Measurements from ENCODE around the gene SPRR2G. TPM values are rescaled to one million over a fixed set of nuclear protein-coding genes. Genes with fewer than 3 reads are reported as not detected.

SPRR2G gene
- total RNA-seq (2014; rRNA removed) (not detected in 2 replicates), Bru-seq, nascent RNA (not detected), BruChase-seq, experiment 1, labeled RNA remaining after a 6-hour chase (not detected), BruChase-seq, experiment 2, labeled RNA remaining after a 2-hour chase (not detected)
- long read RNA-seq, result 0 reads

DNA sequence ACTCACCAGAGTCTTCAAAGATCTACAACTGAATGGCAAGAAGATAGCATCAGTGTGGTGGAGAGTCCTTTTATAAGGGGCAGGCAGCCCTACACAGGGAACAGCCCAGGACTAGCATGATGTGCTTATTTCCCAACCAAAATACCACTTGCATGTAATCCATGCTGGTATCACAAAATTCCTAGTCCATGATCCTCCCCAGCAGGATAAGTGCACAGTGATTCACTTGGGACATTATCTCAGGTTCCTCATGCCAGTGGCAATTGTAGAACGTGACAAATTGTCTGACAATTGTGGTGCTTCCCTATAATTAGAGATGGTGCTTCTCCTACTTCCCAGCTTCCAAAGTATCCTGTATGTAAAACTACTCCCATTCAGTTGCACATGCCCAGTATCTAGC, at the start of gene SPRR2G:
TSS of gene SPRR2G (minus strand) at position 45 of the 400 bp plus-strand sequence. CDS start 780 bp downstream, outside the sequence.
- Histone ChIP-seq H3K9ac (ENCODE audit: low read length) (no peak within 1 kb of the TSS), H3K9me2 (replicated peaks; ENCODE audit: low read length) (no peaks in the 10 kb centered on the region), H3K79me2 (ENCODE audit: low read length) (no peaks in the 10 kb centered on the region), H3K4me2 (ENCODE audit: low read length) (no peak within 1 kb of the TSS), H2AFZ (ENCODE audit: low read length) (no peak within 1 kb of the TSS), H4K20me1 (ENCODE audit: low read length) (no peaks in the 10 kb centered on the region), H3K4me1 (ENCODE audit: insufficient read depth, low read length) (no peaks in the 10 kb centered on the region), H3K27me3 (ENCODE audit: low read length) (peaks cover 72% of the 10 kb centered on the region), H3K9me3 (ENCODE audit: low read length) (no peaks in the 10 kb centered on the region), H3F3A (ENCODE audit: low read length, unreplicated experiment) (no peaks in the 10 kb centered on the region), H3K27ac (ENCODE audit: low read length) (no peak within 1 kb of the TSS), H3K36me3 (ENCODE audit: low read depth, low read length) (no peaks in the 10 kb centered on the region), H3K4me3 (ENCODE audit: low read length) (no peak within 1 kb of the TSS)
- POLR2A ChIA-PET (ENCODE audit: unreplicated experiment), result no interaction called here
- no TSS peak for BruUV-seq (replicated peaks)
- ATAC-seq (no peak), DNase-seq (no peak)
- no peak for TF ChIP-seq EZH2phosphoT487 (IDR thresholded peaks at IDR 0.05; ENCODE audit: borderline replicate concordance, low read length)
- TF ChIP-seq, protein P1, sequence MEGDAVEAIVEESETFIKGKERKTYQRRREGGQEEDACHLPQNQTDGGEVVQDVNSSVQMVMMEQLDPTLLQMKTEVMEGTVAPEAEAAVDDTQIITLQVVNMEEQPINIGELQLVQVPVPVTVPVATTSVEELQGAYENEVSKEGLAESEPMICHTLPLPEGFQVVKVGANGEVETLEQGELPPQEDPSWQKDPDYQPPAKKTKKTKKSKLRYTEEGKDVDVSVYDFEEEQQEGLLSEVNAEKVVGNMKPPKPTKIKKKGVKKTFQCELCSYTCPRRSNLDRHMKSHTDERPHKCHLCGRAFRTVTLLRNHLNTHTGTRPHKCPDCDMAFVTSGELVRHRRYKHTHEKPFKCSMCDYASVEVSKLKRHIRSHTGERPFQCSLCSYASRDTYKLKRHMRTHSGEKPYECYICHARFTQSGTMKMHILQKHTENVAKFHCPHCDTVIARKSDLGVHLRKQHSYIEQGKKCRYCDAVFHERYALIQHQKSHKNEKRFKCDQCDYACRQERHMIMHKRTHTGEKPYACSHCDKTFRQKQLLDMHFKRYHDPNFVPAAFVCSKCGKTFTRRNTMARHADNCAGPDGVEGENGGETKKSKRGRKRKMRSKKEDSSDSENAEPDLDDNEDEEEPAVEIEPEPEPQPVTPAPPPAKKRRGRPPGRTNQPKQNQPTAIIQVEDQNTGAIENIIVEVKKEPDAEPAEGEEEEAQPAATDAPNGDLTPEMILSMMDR (conservative IDR thresholded peaks at IDR 0.05; ENCODE audit: low read depth, low read length), result no peak
- no peak for TF ChIP-seq EZH2 (IDR thresholded peaks at IDR 0.05; ENCODE audit: low read length, unreplicated experiment)
- CTCF ChIA-PET, result no interaction called here
- intact Hi-C loops (cut with micrococcal nuclease), result no loop called here

DNA sequence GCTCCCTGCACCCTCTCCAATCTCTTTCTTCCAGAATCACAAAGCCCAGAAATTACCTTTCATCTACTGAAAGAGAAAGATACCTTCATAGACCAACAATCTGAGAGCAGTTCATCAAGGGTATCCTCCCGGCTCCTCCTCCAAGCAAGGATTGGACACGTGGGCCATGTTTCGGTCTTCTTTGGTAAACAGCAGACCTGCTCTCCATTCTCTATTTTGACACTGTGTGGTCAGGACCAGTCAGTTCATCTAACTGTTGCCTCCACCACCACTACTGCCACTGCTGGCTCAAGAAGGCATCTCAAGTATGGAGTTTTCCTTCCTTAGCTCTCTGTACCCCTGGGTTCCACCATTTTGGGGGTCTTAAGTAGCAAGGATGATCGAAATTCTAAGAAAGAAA, 44.5 kb upstream of the SPRR2G start:
- TF ChIP-seq EZH2 (IDR thresholded peaks at IDR 0.05; ENCODE audit: low read length, unreplicated experiment) (no peak), EZH2phosphoT487 (IDR thresholded peaks at IDR 0.05; ENCODE audit: borderline replicate concordance, low read length) (no peak)
- TF ChIP-seq, protein P1 (conservative IDR thresholded peaks at IDR 0.05; ENCODE audit: low read depth, low read length), result no peak
- Histone ChIP-seq H3K9ac (ENCODE audit: low read length) (no peak overlapping the region), H3K9me3 (ENCODE audit: low read length) (no peaks in the 10 kb centered on the region), H3F3A (ENCODE audit: low read length, unreplicated experiment) (no peaks in the 10 kb centered on the region), H3K27ac (ENCODE audit: low read length) (no peak overlapping the region), H3K9me2 (replicated peaks; ENCODE audit: low read length) (no peaks in the 10 kb centered on the region), H2AFZ (ENCODE audit: low read length) (no peak overlapping the region), H3K4me2 (ENCODE audit: low read length) (no peak overlapping the region), H4K20me1 (ENCODE audit: low read length) (no peaks in the 10 kb centered on the region), H3K79me2 (ENCODE audit: low read length) (no peaks in the 10 kb centered on the region), H3K4me1 (ENCODE audit: insufficient read depth, low read length) (no peaks in the 10 kb centered on the region), H3K27me3 (ENCODE audit: low read length) (peaks cover 68% of the 10 kb centered on the region), H3K4me3 (ENCODE audit: low read length) (no peak overlapping the region), H3K36me3 (ENCODE audit: low read depth, low read length) (no peaks in the 10 kb centered on the region)
- intact Hi-C loops (cut with micrococcal nuclease), result no loop called here
- no peak for DNase-seq
- CTCF ChIA-PET, result no interaction called here
- POLR2A ChIA-PET (ENCODE audit: unreplicated experiment), result no interaction called here
- ATAC-seq, result no peak
- no TSS peak for BruUV-seq (replicated peaks)

DNA sequence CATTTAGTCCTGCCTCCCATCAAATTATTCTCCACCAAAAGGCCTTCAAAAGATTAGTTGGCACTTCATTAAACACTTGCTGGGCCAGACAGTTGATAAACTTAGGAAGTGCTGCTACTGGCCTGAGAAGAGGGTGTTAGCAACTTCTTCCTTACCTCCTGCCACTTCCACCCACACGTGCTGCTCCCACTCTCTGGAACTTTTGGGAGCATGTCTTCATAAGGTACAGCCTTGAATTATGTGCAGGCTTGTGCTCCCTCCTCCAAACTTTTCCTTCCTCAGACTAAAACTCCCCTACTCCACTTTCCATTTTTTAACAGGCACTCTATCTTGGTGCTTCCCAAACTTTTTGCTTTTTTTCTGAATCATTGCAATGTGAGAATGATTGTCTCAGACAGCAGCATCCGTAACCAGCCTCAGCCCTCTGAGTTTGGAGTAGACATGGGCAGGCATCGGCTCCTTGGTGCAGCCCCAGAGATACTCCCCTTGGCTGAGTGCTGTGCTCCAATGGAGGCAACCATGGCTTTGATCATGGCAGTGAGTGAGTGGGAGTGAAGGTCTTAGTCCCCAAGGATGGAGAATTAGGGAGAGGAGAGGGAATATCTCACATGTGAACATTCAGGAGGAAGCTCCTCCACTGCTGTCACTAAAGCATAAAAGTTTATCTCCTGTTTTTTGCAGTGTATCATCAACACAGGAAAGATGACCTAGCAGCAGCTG, 43.8 kb upstream of the SPRR2G start:
- intact Hi-C loops (cut with micrococcal nuclease), result no loop called here
- ATAC-seq (no peak), DNase-seq (no peak)
- Histone ChIP-seq H3K27ac (ENCODE audit: low read length) (no peak overlapping the region), H3K79me2 (ENCODE audit: low read length) (no peaks in the 10 kb centered on the region), H3F3A (ENCODE audit: low read length, unreplicated experiment) (no peaks in the 10 kb centered on the region), H3K9me3 (ENCODE audit: low read length) (no peaks in the 10 kb centered on the region), H4K20me1 (ENCODE audit: low read length) (no peaks in the 10 kb centered on the region), H3K36me3 (ENCODE audit: low read depth, low read length) (no peaks in the 10 kb centered on the region), H3K4me1 (ENCODE audit: insufficient read depth, low read length) (no peaks in the 10 kb centered on the region), H3K9me2 (replicated peaks; ENCODE audit: low read length) (no peaks in the 10 kb centered on the region), H3K4me2 (ENCODE audit: low read length) (no peak overlapping the region), H3K27me3 (ENCODE audit: low read length) (peaks cover 61% of the 10 kb centered on the region), H3K9ac (ENCODE audit: low read length) (no peak overlapping the region), H3K4me3 (ENCODE audit: low read length) (no peak overlapping the region), H2AFZ (ENCODE audit: low read length) (no peak overlapping the region)
- POLR2A ChIA-PET (ENCODE audit: unreplicated experiment), result no interaction called here
- CTCF ChIA-PET, result no interaction called here
- TF ChIP-seq EZH2 (IDR thresholded peaks at IDR 0.05; ENCODE audit: low read length, unreplicated experiment) (no peak), EZH2phosphoT487 (IDR thresholded peaks at IDR 0.05; ENCODE audit: borderline replicate concordance, low read length) (no peak)
- TF ChIP-seq, protein P1 (conservative IDR thresholded peaks at IDR 0.05; ENCODE audit: low read depth, low read length), result no peak
- BruUV-seq (replicated peaks), result no TSS peak

All from PC-3 (cell line).